HepG2 (cell line): Measurements from ENCODE around the gene RESP18. TPM values are rescaled to one million over a fixed set of nuclear protein-coding genes. Genes with fewer than 3 reads are reported as not detected.

Source experiments
- ARID2 ChIP-seq: sonication (generic); formaldehyde crosslinking; IDR thresholded peaks from 2 replicates; pipeline ENCODE4 v1.8.1; 2022; ENCODE audit warnings: mild to moderate bottlenecking, missing genetic modification reagents, borderline replicate concordance
- BORCS8-MEF2B ChIP-seq: sonication (generic); formaldehyde crosslinking; IDR thresholded peaks from 2 replicates; pipeline ENCODE4 v1.8.0; 2022; ENCODE audit warnings: mild to moderate bottlenecking, missing genetic modification reagents
- CCAR2 ChIP-seq: fragments of 200-400 bp; formaldehyde crosslinking; optimal IDR thresholded peaks from 2 replicates; pipeline ENCODE3; 2018; ENCODE audit warnings: low read depth, mild to moderate bottlenecking, low read length, moderate library complexity
- CTCF ChIP-seq: sonication (generic); formaldehyde crosslinking; IDR thresholded peaks from 2 replicates; pipeline ENCODE4 v1.5.0; 2020; ENCODE audit warnings: mild to moderate bottlenecking, missing genetic modification reagents, moderate library complexity
- DDIT3 ChIP-seq: sonication (generic); formaldehyde crosslinking; IDR thresholded peaks from 2 replicates; pipeline ENCODE4 v1.4.0; 2020; ENCODE audit warnings: mild to moderate bottlenecking, missing genetic modification reagents
- E2F1 ChIP-seq: sonication (generic); formaldehyde crosslinking; IDR thresholded peaks from 2 replicates; pipeline ENCODE4 v1.5.0; 2020; ENCODE audit warnings: missing genetic modification reagents
- ETV6 ChIP-seq: sonication (generic); formaldehyde crosslinking; conservative IDR thresholded peaks from 2 replicates; pipeline ENCODE4 v1.4.0; 2020; ENCODE audit warnings: missing genetic modification reagents
- FOXA3 ChIP-seq: IDR thresholded peaks from 2 replicates; pipeline ENCODE4 v1.6.1; 2016; ENCODE audit warnings: missing genetic modification reagents, missing compliant biosample characterization
- KDM3A ChIP-seq: IDR thresholded peaks from 2 replicates; pipeline ENCODE4 v1.6.1; 2018; ENCODE audit warnings: low read depth, missing compliant biosample characterization
- KLF6 ChIP-seq: IDR thresholded peaks from 2 replicates; pipeline ENCODE4 v1.8.0; 2016; ENCODE audit warnings: missing biosample characterization, missing genetic modification reagents
- MAZ ChIP-seq, 2 experiments: sonication (generic) in 1 of 2; formaldehyde crosslinking in 1 of 2; IDR thresholded peaks; 2 replicates each; pipeline versions ENCODE4 v1.5.0 to v1.6.1; 2012 to 2020; ENCODE audit warnings: low read depth in 2 of 2, mild to moderate bottlenecking in 2 of 2, borderline replicate concordance in 1 of 2, improper control_type of control experiment in 1 of 2, low read length in 1 of 2, missing genetic modification reagents in 1 of 2, moderate library complexity in 1 of 2
- PHF5A ChIP-seq: IDR thresholded peaks from one replicate; pipeline ENCODE4 v1.6.1; 2018; ENCODE audit warnings: low read depth, missing genetic modification reagents; ENCODE audit not compliant: unreplicated experiment
- PLSCR1 ChIP-seq: sonication (generic); formaldehyde crosslinking; IDR thresholded peaks from 2 replicates; pipeline ENCODE4 v1.5.0; 2020; ENCODE audit warnings: missing genetic modification reagents, mild to moderate bottlenecking, borderline replicate concordance
- SALL1 ChIP-seq: sonication (generic); formaldehyde crosslinking; IDR thresholded peaks from 2 replicates; pipeline ENCODE4 v1.8.0; 2022; ENCODE audit warnings: mild to moderate bottlenecking, missing genetic modification reagents
- SIX1 ChIP-seq: sonication (generic); formaldehyde crosslinking; IDR thresholded peaks from 2 replicates; pipeline ENCODE4 v1.4.0; 2020; ENCODE audit warnings: missing genetic modification reagents, borderline replicate concordance
- ZFP37 ChIP-seq: sonication (generic); formaldehyde crosslinking; IDR thresholded peaks from 2 replicates; pipeline ENCODE4 v1.4.0; 2020; ENCODE audit warnings: missing genetic modification reagents, borderline replicate concordance
- ZNF101 ChIP-seq: sonication (generic); formaldehyde crosslinking; IDR thresholded peaks from 2 replicates; pipeline ENCODE4 v1.4.0; 2020; ENCODE audit warnings: mild to moderate bottlenecking, low read depth, missing genetic modification reagents, borderline replicate concordance
- ZNF12 ChIP-seq: sonication (generic); formaldehyde crosslinking; IDR thresholded peaks from 2 replicates; pipeline ENCODE4 v1.5.0; 2020; ENCODE audit warnings: missing genetic modification reagents
- ZNF317 ChIP-seq: sonication (generic); formaldehyde crosslinking; IDR thresholded peaks from 2 replicates; pipeline ENCODE4 v1.5.0; 2020; ENCODE audit warnings: mild to moderate bottlenecking, missing genetic modification reagents
- ZNF570 ChIP-seq: sonication (generic); formaldehyde crosslinking; IDR thresholded peaks from 2 replicates; pipeline ENCODE4 v1.4.0; 2020; ENCODE audit warnings: mild to moderate bottlenecking, missing genetic modification reagents, borderline replicate concordance
- ZNF672 ChIP-seq: sonication (generic); formaldehyde crosslinking; IDR thresholded peaks from 2 replicates; pipeline ENCODE4 v1.8.1; 2022; ENCODE audit warnings: missing genetic modification reagents
- ZNF788 ChIP-seq: sonication (generic); formaldehyde crosslinking; IDR thresholded peaks from 2 replicates; pipeline ENCODE4 v1.5.0; 2020; ENCODE audit warnings: mild to moderate bottlenecking, missing genetic modification reagents, borderline replicate concordance
- polyA plus RNA-seq, 8 experiments: library from polyadenylated mRNA; depleted of rRNA in 3 of 8; stranded (reverse) in 7 of 8; unstranded in 1 of 8; fragments of >200 nt; fragmentation: Illumina TruSeq in 4 of 8; extraction: Trizol in 4 of 8; gene quantifications; 2 replicates each; pipeline versions ENCODE4 v1.2.1 to v1.2.3, GENCODE V29; 2011 to 2016; ENCODE audit warnings: low read depth in 4 of 8, missing spikeins in 1 of 8, mixed read lengths in 1 of 8; ENCODE audit not compliant: insufficient read depth in 1 of 8
- total RNA-seq, 5 experiments: library from RNA; depleted of rRNA; stranded (reverse); fragments of >200 nt; fragmentation: Illumina TruSeq; extraction: Trizol; gene quantifications; 2 replicates each; pipeline ENCODE4 v1.2.3, GENCODE V29; 2016; ENCODE audit warnings: low read depth in 1 of 5
- TF ChIP-seq, protein P1 (sequence below): sonication (generic); formaldehyde crosslinking; IDR thresholded peaks from 2 replicates; pipeline ENCODE4 v1.9.0; 2021; ENCODE audit warnings: missing genetic modification reagents, mild to moderate bottlenecking, borderline replicate concordance

The RESP18 gene
- total and polyA plus RNA-seq, 2 of the 13 experiments (the other 11 are each of a cell fraction or from before 2014, with no cell fraction given): not detected

GRCh38 chr2:219294356-219295351 lies 37.9 kb downstream of the RESP18 start (continued):
- no peak for TF ChIP-seq ZFP37 (CRISPR knock-in tag)
- peak; percentile 68 for TF ChIP-seq PHF5A (CRISPR knock-in tag)
- TF ChIP-seq ZNF672 (CRISPR knock-in tag): no peak
- TF ChIP-seq ZNF570 (CRISPR knock-in tag): no peak
- no peak for TF ChIP-seq SIX1
- TF ChIP-seq E2F1: no peak
- TF ChIP-seq, protein P1, sequence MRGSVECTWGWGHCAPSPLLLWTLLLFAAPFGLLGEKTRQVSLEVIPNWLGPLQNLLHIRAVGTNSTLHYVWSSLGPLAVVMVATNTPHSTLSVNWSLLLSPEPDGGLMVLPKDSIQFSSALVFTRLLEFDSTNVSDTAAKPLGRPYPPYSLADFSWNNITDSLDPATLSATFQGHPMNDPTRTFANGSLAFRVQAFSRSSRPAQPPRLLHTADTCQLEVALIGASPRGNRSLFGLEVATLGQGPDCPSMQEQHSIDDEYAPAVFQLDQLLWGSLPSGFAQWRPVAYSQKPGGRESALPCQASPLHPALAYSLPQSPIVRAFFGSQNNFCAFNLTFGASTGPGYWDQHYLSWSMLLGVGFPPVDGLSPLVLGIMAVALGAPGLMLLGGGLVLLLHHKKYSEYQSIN (CRISPR knock-in tag): no peak
- TF ChIP-seq BORCS8-MEF2B (CRISPR knock-in tag): peak; percentile 92
- TF ChIP-seq SALL1 (CRISPR knock-in tag): peak; percentile 94
- no peak for TF ChIP-seq CCAR2
- TF ChIP-seq ZNF101: no peak
- 0 out of 2 replicates have a peak, but pooled peaks have one; percentile 43 for TF ChIP-seq ZNF317
- 0 out of 2 replicates have a peak, but pooled peaks have one; percentile 33 for TF ChIP-seq ARID2 (CRISPR knock-in tag)
- no peak; the same call in 1 of the 2 replicates for TF ChIP-seq KDM3A
- peak; percentile 93 for TF ChIP-seq CTCF (CRISPR knock-in tag)
- no peak for TF ChIP-seq DDIT3 (CRISPR knock-in tag)
- TF ChIP-seq FOXA3 (CRISPR knock-in tag): peak; percentile 74
- peak; percentile 89; the same call in 1 of the 2 replicates for TF ChIP-seq ETV6 (CRISPR knock-in tag)
- TF ChIP-seq ZNF12 (CRISPR knock-in tag): peak; percentile 26; the same call in 1 of the 2 replicates
- peak; percentile 93; the same call in 1 of the 2 replicates for TF ChIP-seq ZNF788 (CRISPR knock-in tag)
- peak; percentile 90; the same call in 1 of the 2 replicates for TF ChIP-seq KLF6 (CRISPR knock-in tag)
- TF ChIP-seq PLSCR1 (CRISPR knock-in tag): no peak
- TF ChIP-seq MAZ (IDR thresholded peaks at IDR 0.05; ENCODE audit: borderline replicate concordance, low read depth, low read length): peak; percentile 95
- peak; percentile 98 for TF ChIP-seq MAZ (CRISPR knock-in tag; IDR thresholded peaks at IDR 0.05; ENCODE audit: low read depth)
